A549 (cell line): Measurements from ENCODE around the gene AQP6.

Experiments
- POLR2A ChIP-seq: IDR thresholded peaks from 2 replicates; pipeline ENCODE4 v1.6.1; 2012; ENCODE audit warnings: mild to moderate bottlenecking, low read length
- RAD21 ChIP-seq, 2 experiments: fragments of >200 bp in 1 of 2; sonication (Bioruptor Twin) in 1 of 2; formaldehyde crosslinking in 1 of 2; IDR thresholded peaks in 1 of 2; conservative IDR thresholded peaks in 1 of 2; 2 replicates in 1 of 2; 3 replicates in 1 of 2; pipeline ENCODE4 v1.6.1; 2012 to 2018; ENCODE audit warnings: inconsistent platforms in 1 of 2
- ZC3H11A ChIP-seq: fragments of 450-650 bp; IDR thresholded peaks from 2 replicates; pipeline ENCODE4 v1.6.1; 2014; ENCODE audit warnings: antibody characterized with exemption, mild to moderate bottlenecking
- TF ChIP-seq, protein P1 (sequence below): IDR thresholded peaks from 2 replicates; pipeline ENCODE4 v1.6.1; 2012
- TF ChIP-seq, protein P2 (sequence below): fragments of >200 bp; sonication (Bioruptor Twin); formaldehyde crosslinking; IDR thresholded peaks from 3 replicates; pipeline ENCODE4 v1.5.1; 2016

DNA sequence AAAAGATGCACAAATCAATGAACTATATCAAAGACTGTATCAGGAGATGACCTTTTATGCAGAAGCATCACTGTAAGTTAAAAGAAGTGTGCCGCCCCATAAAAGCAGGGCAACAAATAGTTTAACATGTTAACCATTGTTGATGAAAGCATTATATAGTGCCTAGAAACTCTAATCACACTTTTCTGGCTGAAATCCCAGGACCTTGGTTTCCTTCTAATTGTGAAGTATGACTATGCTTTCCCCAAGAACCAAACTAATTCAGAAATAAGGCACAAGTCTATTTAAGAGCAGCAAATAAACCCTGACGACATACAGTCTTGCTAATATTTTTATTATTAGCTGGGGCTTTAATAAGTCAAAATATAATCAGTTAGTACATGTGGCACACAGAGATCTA, 30.8 kb downstream of the AQP6 start:
- no peak for TF ChIP-seq POLR2A
- TF ChIP-seq ZC3H11A, result no peak
- TF ChIP-seq, protein P1, sequence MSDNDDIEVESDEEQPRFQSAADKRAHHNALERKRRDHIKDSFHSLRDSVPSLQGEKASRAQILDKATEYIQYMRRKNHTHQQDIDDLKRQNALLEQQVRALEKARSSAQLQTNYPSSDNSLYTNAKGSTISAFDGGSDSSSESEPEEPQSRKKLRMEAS, result no peak
- TF ChIP-seq, protein P2, sequence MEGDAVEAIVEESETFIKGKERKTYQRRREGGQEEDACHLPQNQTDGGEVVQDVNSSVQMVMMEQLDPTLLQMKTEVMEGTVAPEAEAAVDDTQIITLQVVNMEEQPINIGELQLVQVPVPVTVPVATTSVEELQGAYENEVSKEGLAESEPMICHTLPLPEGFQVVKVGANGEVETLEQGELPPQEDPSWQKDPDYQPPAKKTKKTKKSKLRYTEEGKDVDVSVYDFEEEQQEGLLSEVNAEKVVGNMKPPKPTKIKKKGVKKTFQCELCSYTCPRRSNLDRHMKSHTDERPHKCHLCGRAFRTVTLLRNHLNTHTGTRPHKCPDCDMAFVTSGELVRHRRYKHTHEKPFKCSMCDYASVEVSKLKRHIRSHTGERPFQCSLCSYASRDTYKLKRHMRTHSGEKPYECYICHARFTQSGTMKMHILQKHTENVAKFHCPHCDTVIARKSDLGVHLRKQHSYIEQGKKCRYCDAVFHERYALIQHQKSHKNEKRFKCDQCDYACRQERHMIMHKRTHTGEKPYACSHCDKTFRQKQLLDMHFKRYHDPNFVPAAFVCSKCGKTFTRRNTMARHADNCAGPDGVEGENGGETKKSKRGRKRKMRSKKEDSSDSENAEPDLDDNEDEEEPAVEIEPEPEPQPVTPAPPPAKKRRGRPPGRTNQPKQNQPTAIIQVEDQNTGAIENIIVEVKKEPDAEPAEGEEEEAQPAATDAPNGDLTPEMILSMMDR, result no peak
- no peak for TF ChIP-seq RAD21 (conservative IDR thresholded peaks at IDR 0.05 in 1 of 2, IDR thresholded peaks at IDR 0.05 in 1 of 2)
